Endodermal cell (in vitro differentiated cells): ENCODE results near the gene TMEM266. TPM values are rescaled to one million over a fixed set of nuclear protein-coding genes. Genes with fewer than 3 reads are reported as not detected.

Source experiments
- DNase-seq: peaks from one replicate; pipeline ENCODE4 v3.0.0-alpha.2; 2017
- H3K27ac ChIP-seq: 2 replicates; pipeline ENCODE4 v1.5.1; 2013; ENCODE audit warnings: mild to moderate bottlenecking, low read depth, low read length, moderate library complexity
- H3K27me3 ChIP-seq: 2 replicates; pipeline ENCODE4 v1.6.1; 2013; ENCODE audit warnings: mild to moderate bottlenecking, low read length, moderate library complexity; ENCODE audit not compliant: insufficient read depth, control insufficient read depth, poor library complexity, severe bottlenecking
- H3K36me3 ChIP-seq: 2 replicates; pipeline ENCODE4 v1.7.0; 2013; ENCODE audit warnings: mild to moderate bottlenecking, low read length, moderate library complexity; ENCODE audit not compliant: control insufficient read depth, insufficient read depth
- H3K4me1 ChIP-seq: one replicate; pipeline ENCODE4 v1.7.0; 2013; ENCODE audit warnings: low read length; ENCODE audit not compliant: control insufficient read depth, insufficient read depth
- H3K4me3 ChIP-seq: 2 replicates; pipeline ENCODE4 v1.5.1; 2013; ENCODE audit warnings: mild to moderate bottlenecking, low read length, moderate library complexity
- H3K9ac ChIP-seq: 2 replicates; pipeline ENCODE4 v1.6.1; 2013; ENCODE audit warnings: mild to moderate bottlenecking, low read length, moderate library complexity; ENCODE audit not compliant: poor library complexity, severe bottlenecking; ENCODE audit errors: extremely low read depth
- H3K9me3 ChIP-seq: 2 replicates; pipeline ENCODE4 v1.6.1; 2013; ENCODE audit warnings: mild to moderate bottlenecking, low read length, moderate library complexity; ENCODE audit not compliant: control insufficient read depth
- H3K27ac Mint-ChIP-seq: 2 replicates; pipeline ENCODE4 v1.8.0; 2020; ENCODE audit warnings: mixed read lengths
- H3K27me3 Mint-ChIP-seq: 2 replicates; pipeline ENCODE4 v1.8.0; 2021; ENCODE audit warnings: mild to moderate bottlenecking, mixed read lengths; ENCODE audit not compliant: insufficient read depth
- H3K36me3 Mint-ChIP-seq: 2 replicates; pipeline ENCODE4 v1.8.0; 2020; ENCODE audit warnings: low read depth, mixed read lengths
- H3K4me1 Mint-ChIP-seq: 2 replicates; pipeline ENCODE4 v1.8.0; 2020; ENCODE audit warnings: mixed read lengths
- H3K4me3 Mint-ChIP-seq: 2 replicates; pipeline ENCODE4 v1.8.0; 2020; ENCODE audit warnings: mild to moderate bottlenecking, moderate library complexity, mixed read lengths
- H3K9me3 Mint-ChIP-seq: 2 replicates; pipeline ENCODE4 v1.8.0; 2020; ENCODE audit warnings: mild to moderate bottlenecking, mixed read lengths
- WGBS, 2 experiments: methylation state at CpG; one replicate each; pipeline versions ENCODE4 v1.1.5 to v1.1.7; 2013; ENCODE audit warnings: missing lambda C conversion rate in 2 of 2, mixed read lengths in 1 of 2; ENCODE audit not compliant: insufficient coverage in 1 of 2, insufficient read length in 1 of 2; 5-methylcytosine and 5-hydroxymethylcytosine counted together
- total RNA-seq, 2 donors: library from RNA; stranded (reverse); fragmentation: NEBNext Ultra II Directional in 1 of 2; extraction: Animal tissue kit (Norgen Biotek cat#: 25700) in 1 of 2; gene quantifications; 2 replicates in 1 of 2; 3 replicates in 1 of 2; pipeline ENCODE4 v1.2.1, GENCODE V29; 2021
- TF ChIP-seq, protein P1 (sequence below): fragments of 200-600 bp; sonication (generic); conservative IDR thresholded peaks from 2 replicates; pipeline ENCODE4 v1.5.0; 2021; ENCODE audit warnings: antibody characterized with exemption, mild to moderate bottlenecking

TMEM266 gene
- total RNA-seq, 2 donors from 2014 or later = 1.8 to 2.0 TPM

DNA sequence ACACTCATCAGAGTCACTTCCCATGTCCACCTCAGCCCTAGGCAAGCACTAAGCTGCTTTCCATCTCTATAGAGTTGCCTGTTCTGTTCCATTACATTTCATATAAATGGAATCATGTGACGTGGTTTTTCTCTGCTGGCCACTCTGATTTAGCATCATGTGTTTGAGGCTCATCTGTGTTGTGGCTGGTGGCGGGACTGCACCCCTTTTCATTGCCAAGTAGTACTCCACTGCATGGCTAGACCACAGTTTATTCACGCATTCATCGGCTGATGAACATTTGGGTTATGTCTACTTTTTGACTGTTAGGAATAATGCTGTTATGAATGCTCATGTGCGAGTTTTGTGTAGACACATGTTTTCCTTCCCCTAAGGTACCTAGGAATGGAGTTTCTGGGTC is 114.9 kb downstream of the TMEM266 start:
- Histone ChIP-seq H3K9ac (no peak overlapping the region), H3K36me3 (no peaks in the 10 kb centered on the region), H3K27ac (no peak overlapping the region), H3K27me3 (no peaks in the 10 kb centered on the region), H3K4me3 (no peak overlapping the region), H3K4me1 (no peaks in the 10 kb centered on the region), H3K9me3 (no peaks in the 10 kb centered on the region)
- Mint-ChIP-seq H3K9me3 (no peaks in the 10 kb centered on the region), H3K27ac (no peak overlapping the region), H3K27me3 (peaks cover 13% of the 10 kb centered on the region), H3K4me3 (no peak overlapping the region), H3K36me3 (no peaks in the 10 kb centered on the region), H3K4me1 (peaks cover 6% of the 10 kb centered on the region)
- TF ChIP-seq, protein P1, sequence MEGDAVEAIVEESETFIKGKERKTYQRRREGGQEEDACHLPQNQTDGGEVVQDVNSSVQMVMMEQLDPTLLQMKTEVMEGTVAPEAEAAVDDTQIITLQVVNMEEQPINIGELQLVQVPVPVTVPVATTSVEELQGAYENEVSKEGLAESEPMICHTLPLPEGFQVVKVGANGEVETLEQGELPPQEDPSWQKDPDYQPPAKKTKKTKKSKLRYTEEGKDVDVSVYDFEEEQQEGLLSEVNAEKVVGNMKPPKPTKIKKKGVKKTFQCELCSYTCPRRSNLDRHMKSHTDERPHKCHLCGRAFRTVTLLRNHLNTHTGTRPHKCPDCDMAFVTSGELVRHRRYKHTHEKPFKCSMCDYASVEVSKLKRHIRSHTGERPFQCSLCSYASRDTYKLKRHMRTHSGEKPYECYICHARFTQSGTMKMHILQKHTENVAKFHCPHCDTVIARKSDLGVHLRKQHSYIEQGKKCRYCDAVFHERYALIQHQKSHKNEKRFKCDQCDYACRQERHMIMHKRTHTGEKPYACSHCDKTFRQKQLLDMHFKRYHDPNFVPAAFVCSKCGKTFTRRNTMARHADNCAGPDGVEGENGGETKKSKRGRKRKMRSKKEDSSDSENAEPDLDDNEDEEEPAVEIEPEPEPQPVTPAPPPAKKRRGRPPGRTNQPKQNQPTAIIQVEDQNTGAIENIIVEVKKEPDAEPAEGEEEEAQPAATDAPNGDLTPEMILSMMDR = no peak
- 91 to 93% methylated on average over 4 to 5 of the region's 5 CpGs for WGBS, 2 experiments
- no peak for DNase-seq

DNA sequence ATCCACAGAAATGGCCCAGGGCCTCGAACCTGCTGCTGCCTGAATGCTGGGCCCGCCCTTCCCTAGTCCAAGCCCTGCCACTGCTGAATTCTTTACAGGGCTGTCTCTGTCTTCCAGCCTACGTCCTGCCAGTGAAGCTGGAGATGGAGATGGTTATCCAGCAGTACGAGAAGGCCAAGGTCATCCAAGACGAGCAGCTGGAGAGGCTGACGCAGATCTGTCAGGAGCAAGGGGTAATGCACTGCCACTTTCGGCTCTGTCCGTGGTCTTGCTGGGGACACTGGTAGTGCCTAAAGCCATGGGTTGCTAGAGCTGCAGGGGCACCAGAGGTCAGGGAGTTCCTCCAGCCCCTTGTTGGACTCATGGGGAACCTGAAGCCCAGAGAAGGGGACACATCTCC is 115.7 kb downstream of the TMEM266 start:
- Mint-ChIP-seq H3K27me3 (peaks cover 13% of the 10 kb centered on the region), H3K36me3 (no peaks in the 10 kb centered on the region), H3K9me3 (no peaks in the 10 kb centered on the region), H3K4me3 (no peak overlapping the region), H3K27ac (no peak overlapping the region), H3K4me1 (peaks cover 6% of the 10 kb centered on the region)
- no peaks in the 10 kb centered on the region for H3K9me3 ChIP-seq
- H3K9ac ChIP-seq = no peak overlapping the region
- H3K36me3 ChIP-seq = no peaks in the 10 kb centered on the region
- no peaks in the 10 kb centered on the region for H3K4me1 ChIP-seq
- TF ChIP-seq, protein P1 = no peak
- no peak overlapping the region for H3K4me3 ChIP-seq
- H3K27ac ChIP-seq = no peak overlapping the region
- 91 to 96% methylated on average over 4 to 8 of the region's 8 CpGs for WGBS, 2 experiments
- no peak for DNase-seq
- no peaks in the 10 kb centered on the region for H3K27me3 ChIP-seq

DNA sequence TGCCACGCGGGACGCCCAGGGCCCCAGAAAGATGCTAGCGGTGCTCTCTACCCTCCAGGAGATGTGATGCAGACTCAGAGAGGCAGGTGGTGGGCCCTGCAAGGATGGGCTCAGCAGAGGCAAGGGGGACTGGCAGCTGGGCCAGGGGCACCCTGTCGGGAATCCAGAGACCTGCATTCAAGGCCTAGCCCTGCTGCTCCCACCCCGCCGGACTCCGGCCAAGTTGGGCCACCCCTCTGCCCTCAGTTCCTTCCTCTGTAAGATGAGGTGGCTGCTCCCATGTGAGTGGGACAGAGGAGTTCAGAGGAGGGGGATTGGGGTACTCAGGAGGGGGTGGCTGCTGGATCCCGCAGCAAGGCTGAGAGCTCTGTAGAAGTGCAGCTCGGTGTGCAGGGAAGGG is 116.3 kb downstream of the TMEM266 start:
- H3K36me3 Mint-ChIP-seq = no peaks in the 10 kb centered on the region
- no peak for DNase-seq
- Histone ChIP-seq H3K27me3 (no peaks in the 10 kb centered on the region), H3K9me3 (no peaks in the 10 kb centered on the region), H3K4me1 (no peaks in the 10 kb centered on the region), H3K9ac (no peak overlapping the region), H3K27ac (no peak overlapping the region), H3K36me3 (no peaks in the 10 kb centered on the region), H3K4me3 (no peak overlapping the region)
- H3K27ac Mint-ChIP-seq = no peak overlapping the region
- H3K9me3 Mint-ChIP-seq = no peaks in the 10 kb centered on the region
- peaks cover 13% of the 10 kb centered on the region for H3K27me3 Mint-ChIP-seq
- TF ChIP-seq, protein P1 = no peak
- WGBS, 2 experiments = 94 to 95% methylated on average over 5 to 10 of the region's 10 CpGs
- H3K4me1 Mint-ChIP-seq = peaks cover 6% of the 10 kb centered on the region
- H3K4me3 Mint-ChIP-seq = no peak overlapping the region
